K562 (cell line): Measurements from ENCODE around the gene FAM177B. TPM values are rescaled to one million over a fixed set of nuclear protein-coding genes. Genes with fewer than 3 reads are reported as not detected.
A peak's percentile ranks its signal among the peaks of the same experiment; 100 is the strongest.

Source experiments
- ARHGAP35 ChIP-seq: fragments of 450-650 bp; IDR thresholded peaks from 2 replicates; pipeline ENCODE4 v1.6.1; 2018; ENCODE audit not compliant: partially characterized antibody
- ARID2 ChIP-seq: fragments of 450-650 bp; IDR thresholded peaks from 2 replicates; pipeline ENCODE4 v1.6.1; 2017; ENCODE audit warnings: antibody characterized with exemption, mild to moderate bottlenecking
- ELF4 ChIP-seq: fragments of 450-650 bp; formaldehyde crosslinking; IDR thresholded peaks from 2 replicates; pipeline ENCODE4 v1.4.0; 2022; ENCODE audit warnings: missing genetic modification characterization
- FOXJ2 ChIP-seq: fragments of 200-800 bp; sonication (Bioruptor generic); IDR thresholded peaks from 2 replicates; pipeline ENCODE4 v1.6.1; 2016; ENCODE audit warnings: missing genetic modification characterization, missing compliant biosample characterization
- GABPA ChIP-seq: fragments of 200-800 bp; sonication (Bioruptor generic); conservative IDR thresholded peaks from 2 replicates; pipeline ENCODE4 v1.6.1; 2016; ENCODE audit warnings: low read depth, missing genetic modification characterization, missing compliant biosample characterization
- GTF2F1 ChIP-seq: IDR thresholded peaks from 2 replicates; pipeline ENCODE4 v1.6.1; 2011; ENCODE audit warnings: low read depth, low read length, improper control_type of control experiment
- MECOM ChIP-seq: fragments of 250-450 bp; sonication (Bioruptor Pico); IDR thresholded peaks from 2 replicates; pipeline ENCODE4 v1.8.0; 2022; ENCODE audit warnings: inconsistent platforms
- RBFOX2 ChIP-seq: fragments of 200-400 bp; formaldehyde crosslinking; IDR thresholded peaks from 2 replicates; pipeline ENCODE4 v1.6.1; 2017; ENCODE audit warnings: low read depth, mild to moderate bottlenecking, low read length, moderate library complexity
- SIN3A ChIP-seq, 2 experiments: fragments of 150-350 bp in 1 of 2; IDR thresholded peaks; 2 replicates each; pipeline ENCODE4 v1.6.1; 2011 to 2016; ENCODE audit warnings: borderline replicate concordance in 2 of 2, low read depth in 2 of 2, low read length in 2 of 2, mild to moderate bottlenecking in 2 of 2, moderate library complexity in 2 of 2; ENCODE audit not compliant: control insufficient read depth in 1 of 2
- SMARCA5 ChIP-seq: fragments of 450-650 bp; IDR thresholded peaks from 2 replicates; pipeline ENCODE4 v1.6.1; 2016
- TFAM ChIP-seq: fragments of 250-450 bp; sonication (Bioruptor Pico); conservative IDR thresholded peaks from 2 replicates; pipeline ENCODE4 v1.5.0; 2021; ENCODE audit warnings: mild to moderate bottlenecking, moderate library complexity
- ZNF263 ChIP-seq: sonication (generic); formaldehyde crosslinking; IDR thresholded peaks from 2 replicates; pipeline ENCODE4 v1.8.0; 2022; ENCODE audit warnings: mild to moderate bottlenecking, missing genetic modification reagents, borderline replicate concordance
- ZSCAN29 ChIP-seq: fragments of 450-650 bp; IDR thresholded peaks from 2 replicates; pipeline ENCODE4 v1.6.1; 2017
- polyA plus RNA-seq, 8 experiments: library from polyadenylated mRNA; depleted of rRNA in 4 of 8; stranded (reverse) in 5 of 8; unstranded in 3 of 8; fragments of >200 nt; fragmentation: Nextera tagmentation in 2 of 8; fragmentation: Illumina TruSeq in 1 of 8; extraction: Ambion mirVana in 2 of 8; extraction: Trizol in 1 of 8; gene quantifications; 2 replicates each; pipeline versions ENCODE4 v1.2.1 to v1.2.3, GENCODE V29; 2011 to 2014; ENCODE audit warnings: inconsistent platforms in 1 of 8, missing spikeins in 1 of 8
- total RNA-seq, 7 experiments: library from RNA; depleted of rRNA in 6 of 7; stranded (reverse); fragments of >200 nt in 6 of 7; fragmentation: Illumina TruSeq in 2 of 7; extraction: Trizol in 2 of 7; gene quantifications; 2 replicates each; pipeline versions ENCODE4 v1.2.1 to v1.2.3, GENCODE V29; 2011 to 2021; ENCODE audit warnings: low replicate concordance in 1 of 7
- TF ChIP-seq, protein P1 (sequence below): fragments of 250-450 bp; sonication (Bioruptor Pico); IDR thresholded peaks from 2 replicates; pipeline ENCODE4 v1.5.0; 2021
- TF ChIP-seq, protein P2 (sequence below), 2 experiments: fragments of 450-650 bp in 1 of 2; sonication (generic) in 1 of 2; formaldehyde crosslinking; conservative IDR thresholded peaks; 2 replicates each; pipeline versions ENCODE4 v1.4.0 to v1.8.1; 2020 to 2022; ENCODE audit warnings: mild to moderate bottlenecking in 1 of 2, missing genetic modification reagents in 1 of 2
- TF ChIP-seq, protein P3 (sequence below), 2 experiments: fragments of 450-650 bp; conservative IDR thresholded peaks; 2 replicates each; pipeline ENCODE4 v1.6.1; 2017; ENCODE audit warnings: mild to moderate bottlenecking in 2 of 2, moderate library complexity in 2 of 2
- TF ChIP-seq, protein P4 (sequence below): fragments of 450-650 bp; IDR thresholded peaks from 2 replicates; pipeline ENCODE4 v1.6.1; 2017; ENCODE audit warnings: antibody characterized with exemption

Gene FAM177B
- total and polyA plus RNA-seq, 9 of the 15 experiments (the other 6 are each of a cell fraction or from before 2014, with no cell fraction given), result not detected

- TF ChIP-seq SIN3A (IDR thresholded peaks at IDR 0.05; ENCODE audit: borderline replicate concordance in 2 of 2, control insufficient read depth in 1 of 2, low read depth in 2 of 2, low read length in 2 of 2) (peak; percentile 63 to 82; a peak in 2 of 4 replicates), FOXJ2 (peak; percentile 44; the same call in 1 of the 2 replicates), GTF2F1 (no peak), SMARCA5 (no peak), TFAM (CRISPR knock-in tag) (no peak), MECOM (peak; percentile 74), ZNF263 (CRISPR knock-in tag) (no peak; the same call in 1 of the 2 replicates), ARID2 (no peak), ZSCAN29 (no peak), GABPA (tag) (no peak), ELF4 (CRISPR knock-in tag) (peak; percentile 98), ARHGAP35 (no peak), RBFOX2 (peak; percentile 71)
- TF ChIP-seq, protein P1, sequence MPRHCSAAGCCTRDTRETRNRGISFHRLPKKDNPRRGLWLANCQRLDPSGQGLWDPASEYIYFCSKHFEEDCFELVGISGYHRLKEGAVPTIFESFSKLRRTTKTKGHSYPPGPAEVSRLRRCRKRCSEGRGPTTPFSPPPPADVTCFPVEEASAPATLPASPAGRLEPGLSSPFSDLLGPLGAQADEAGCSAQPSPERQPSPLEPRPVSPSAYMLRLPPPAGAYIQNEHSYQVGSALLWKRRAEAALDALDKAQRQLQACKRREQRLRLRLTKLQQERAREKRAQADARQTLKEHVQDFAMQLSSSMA (CRISPR knock-in tag), result no peak
- TF ChIP-seq, protein P2, sequence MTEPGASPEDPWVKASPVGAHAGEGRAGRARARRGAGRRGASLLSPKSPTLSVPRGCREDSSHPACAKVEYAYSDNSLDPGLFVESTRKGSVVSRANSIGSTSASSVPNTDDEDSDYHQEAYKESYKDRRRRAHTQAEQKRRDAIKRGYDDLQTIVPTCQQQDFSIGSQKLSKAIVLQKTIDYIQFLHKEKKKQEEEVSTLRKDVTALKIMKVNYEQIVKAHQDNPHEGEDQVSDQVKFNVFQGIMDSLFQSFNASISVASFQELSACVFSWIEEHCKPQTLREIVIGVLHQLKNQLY (CRISPR knock-in tag; conservative IDR thresholded peaks at IDR 0.05), result no peak
- TF ChIP-seq, protein P3, sequence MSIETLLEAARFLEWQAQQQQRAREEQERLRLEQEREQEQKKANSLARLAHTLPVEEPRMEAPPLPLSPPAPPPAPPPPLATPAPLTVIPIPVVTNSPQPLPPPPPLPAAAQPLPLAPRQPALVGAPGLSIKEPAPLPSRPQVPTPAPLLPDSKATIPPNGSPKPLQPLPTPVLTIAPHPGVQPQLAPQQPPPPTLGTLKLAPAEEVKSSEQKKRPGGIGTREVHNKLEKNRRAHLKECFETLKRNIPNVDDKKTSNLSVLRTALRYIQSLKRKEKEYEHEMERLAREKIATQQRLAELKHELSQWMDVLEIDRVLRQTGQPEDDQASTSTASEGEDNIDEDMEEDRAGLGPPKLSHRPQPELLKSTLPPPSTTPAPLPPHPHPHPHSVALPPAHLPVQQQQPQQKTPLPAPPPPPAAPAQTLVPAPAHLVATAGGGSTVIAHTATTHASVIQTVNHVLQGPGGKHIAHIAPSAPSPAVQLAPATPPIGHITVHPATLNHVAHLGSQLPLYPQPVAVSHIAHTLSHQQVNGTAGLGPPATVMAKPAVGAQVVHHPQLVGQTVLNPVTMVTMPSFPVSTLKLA (conservative IDR thresholded peaks at IDR 0.05), result peak; percentile 74 to 80
- TF ChIP-seq, protein P4, sequence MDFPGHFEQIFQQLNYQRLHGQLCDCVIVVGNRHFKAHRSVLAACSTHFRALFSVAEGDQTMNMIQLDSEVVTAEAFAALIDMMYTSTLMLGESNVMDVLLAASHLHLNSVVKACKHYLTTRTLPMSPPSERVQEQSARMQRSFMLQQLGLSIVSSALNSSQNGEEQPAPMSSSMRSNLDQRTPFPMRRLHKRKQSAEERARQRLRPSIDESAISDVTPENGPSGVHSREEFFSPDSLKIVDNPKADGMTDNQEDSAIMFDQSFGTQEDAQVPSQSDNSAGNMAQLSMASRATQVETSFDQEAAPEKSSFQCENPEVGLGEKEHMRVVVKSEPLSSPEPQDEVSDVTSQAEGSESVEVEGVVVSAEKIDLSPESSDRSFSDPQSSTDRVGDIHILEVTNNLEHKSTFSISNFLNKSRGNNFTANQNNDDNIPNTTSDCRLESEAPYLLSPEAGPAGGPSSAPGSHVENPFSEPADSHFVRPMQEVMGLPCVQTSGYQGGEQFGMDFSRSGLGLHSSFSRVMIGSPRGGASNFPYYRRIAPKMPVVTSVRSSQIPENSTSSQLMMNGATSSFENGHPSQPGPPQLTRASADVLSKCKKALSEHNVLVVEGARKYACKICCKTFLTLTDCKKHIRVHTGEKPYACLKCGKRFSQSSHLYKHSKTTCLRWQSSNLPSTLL, result no peak
These were observed 24.5 kb upstream of the FAM177B start, which contains the start of the genes AIDA and BROX (continued) for GRCh38 chr1:222712253-222713090.
